Sciatic nerve (tissue), 2 donors: ENCODE results near the gene GSTK1. TPM values are rescaled to one million over a fixed set of nuclear protein-coding genes. Genes with fewer than 3 reads are reported as not detected.
"Not testable (repeated sequence)": the region's sequence is repeated elsewhere in the genome, so short reads cannot be mapped to it uniquely, and the experiment has no call there.

Experiments
- ATAC-seq: fragments of 200-7000 bp; cut with Tn5 transposase; one replicate; pipeline ENCODE4 v1.9.1; 2020; ENCODE audit warnings: mild to moderate bottlenecking, moderate library complexity
- DNase-seq: peaks from one replicate; pipeline ENCODE4 v3.0.0-alpha.2; 2020; ENCODE audit warnings: low spot score
- intact Hi-C: fragments of 100-400 bp; cut with DNase I; formaldehyde crosslinking; loops from one replicate; pipeline ENCODE4 v1.14.2; 2022
- total RNA-seq: library from RNA; stranded (reverse); fragmentation: NEBNext Ultra II Directional; extraction: Animal tissue kit (Norgen Biotek cat#: 25700); gene quantifications from one replicate; pipeline ENCODE4 v1.2.1, GENCODE V29; 2021
- donor health status: DM: no; HTN: no; CAD: no.
- donor health status: DM: no; HTN: no; CAD: no.

GSTK1 gene
- total RNA-seq, 1 donor from 2014 or later, result 155 TPM

DNA sequence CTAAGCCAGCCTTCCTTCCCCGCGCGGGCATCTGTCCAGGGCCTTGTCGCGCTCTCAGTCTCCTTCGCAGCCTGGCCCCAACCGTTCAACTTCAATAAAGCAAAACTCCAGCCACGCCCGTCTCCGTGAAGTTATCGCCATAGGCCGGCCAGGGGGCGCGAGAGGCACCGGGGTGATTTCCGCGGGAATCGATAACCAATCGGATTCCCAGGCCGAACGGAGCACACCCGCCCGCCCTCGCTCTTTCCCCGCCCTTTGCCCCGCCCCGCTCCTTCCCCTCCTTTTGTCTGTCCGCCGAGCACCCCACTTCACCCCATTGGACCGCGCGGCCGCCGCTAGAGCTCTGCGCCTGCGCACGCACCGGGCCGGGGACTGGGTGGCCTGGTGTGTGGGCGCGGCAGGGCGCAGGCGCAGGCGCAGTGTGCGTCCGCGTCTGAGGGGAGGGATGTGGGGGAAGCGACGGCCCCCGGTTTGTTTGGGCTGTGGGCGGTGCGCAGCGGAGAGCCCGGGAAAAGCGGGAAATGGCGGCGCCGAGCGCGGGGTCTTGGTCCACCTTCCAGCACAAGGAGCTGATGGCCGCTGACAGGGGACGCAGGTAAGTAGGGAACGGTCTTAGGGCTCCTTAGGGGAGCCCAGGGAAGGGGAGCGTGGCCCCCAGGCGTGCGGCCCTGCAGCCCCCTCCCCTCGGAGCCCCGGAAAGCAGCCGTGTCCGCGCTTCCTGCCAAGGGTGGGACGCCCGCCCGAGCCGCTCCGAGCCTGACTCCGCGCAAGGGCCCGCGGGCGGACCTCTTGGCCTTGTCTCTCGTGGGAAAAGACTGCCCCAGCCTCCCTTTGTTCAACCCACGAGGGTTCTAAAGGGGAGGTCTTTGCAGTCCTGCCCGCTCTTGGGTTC, 24.9 kb downstream of the GSTK1 start, which contains the start of gene CASP2:
CASP2 (plus strand) TSS at position 417 of the 892 bp plus-strand sequence; CDS start at position 522, 105 bp downstream.
- DNase-seq (peak; percentile 99), ATAC-seq (peak; percentile 98)
- intact Hi-C loops, result no loop called here

DNA sequence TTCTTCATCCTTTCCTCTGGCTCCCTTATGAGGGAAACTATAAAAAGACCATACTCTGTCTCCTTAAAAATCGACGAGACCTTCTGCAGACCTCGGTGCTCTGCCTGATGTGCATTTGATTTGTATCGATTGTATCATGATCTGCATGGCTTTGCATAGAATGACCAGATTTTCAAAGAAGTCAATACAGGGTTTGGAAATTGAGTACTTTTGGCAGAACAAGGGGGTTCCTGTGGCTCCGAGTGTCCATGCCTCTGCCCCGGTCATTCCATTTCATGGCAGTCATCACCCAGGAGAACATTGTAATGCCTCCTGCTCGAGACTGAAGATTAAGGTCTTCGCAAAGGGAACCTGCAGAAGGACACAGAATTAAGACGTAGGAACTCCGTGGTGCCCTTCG, 25.6 kb downstream of the GSTK1 start:
- DNase-seq (no peak), ATAC-seq (no peak)

GRCh38 chr7:143289421-143289820, 26.2 kb downstream of the GSTK1 start:
- intact Hi-C loops, result no loop called here

More for the DNA sequence above, 25.6 kb downstream of the GSTK1 start:
- intact Hi-C loops, result no loop called here

DNA sequence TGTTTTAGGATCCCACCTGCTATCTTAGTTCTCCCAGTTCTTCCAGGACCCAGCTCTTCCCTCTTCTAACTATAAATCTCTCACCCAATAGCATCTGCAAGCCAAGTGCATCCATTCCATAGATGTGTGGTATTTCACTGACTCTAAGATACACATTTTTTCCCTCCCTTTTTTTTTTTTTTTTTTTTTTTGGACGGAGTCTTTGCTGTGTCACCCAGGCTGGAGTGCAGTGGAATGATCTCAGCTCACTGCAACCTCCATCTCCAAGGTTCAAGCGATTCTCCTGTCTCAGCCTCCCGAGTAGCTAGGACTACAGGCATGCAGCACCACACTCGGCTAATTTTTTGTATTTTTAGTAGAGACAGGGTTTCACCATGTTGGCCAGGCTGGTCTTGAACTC, 26.6 kb downstream of the GSTK1 start:
- intact Hi-C loops, DNase-seq, ATAC-seq: not testable (repeated sequence)

More at GRCh38 chr7:143289421-143289820, 26.2 kb downstream of the GSTK1 start:
- no peak for ATAC-seq
- DNase-seq, result no peak

DNA sequence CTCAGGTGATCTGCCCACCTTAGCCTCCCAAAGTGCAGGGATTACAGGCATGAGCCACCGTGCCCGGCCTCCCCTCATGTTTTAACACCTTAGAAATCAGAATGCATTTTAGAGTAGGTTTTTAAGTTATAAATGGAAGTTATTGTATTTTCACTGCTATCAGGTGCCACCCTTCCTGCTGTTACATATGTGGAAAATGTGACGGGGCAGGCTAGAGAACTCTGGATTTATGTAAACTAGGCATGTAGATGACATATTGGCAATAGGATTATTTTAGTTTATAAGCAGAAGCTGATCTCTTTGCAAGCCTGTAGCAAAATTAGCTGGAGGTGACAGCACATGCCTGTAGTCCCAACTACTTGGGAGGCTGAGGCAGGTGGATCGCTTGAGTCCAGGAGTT, 27.1 kb downstream of the GSTK1 start:
- intact Hi-C loops, result no loop called here
- no peak for ATAC-seq
- no peak for DNase-seq

- DNase-seq (no peak), ATAC-seq (no peak)
- intact Hi-C loops, result no loop called here
These were observed 29.6 kb downstream of the GSTK1 start for GRCh38 chr7:143292876-143293275.

DNA sequence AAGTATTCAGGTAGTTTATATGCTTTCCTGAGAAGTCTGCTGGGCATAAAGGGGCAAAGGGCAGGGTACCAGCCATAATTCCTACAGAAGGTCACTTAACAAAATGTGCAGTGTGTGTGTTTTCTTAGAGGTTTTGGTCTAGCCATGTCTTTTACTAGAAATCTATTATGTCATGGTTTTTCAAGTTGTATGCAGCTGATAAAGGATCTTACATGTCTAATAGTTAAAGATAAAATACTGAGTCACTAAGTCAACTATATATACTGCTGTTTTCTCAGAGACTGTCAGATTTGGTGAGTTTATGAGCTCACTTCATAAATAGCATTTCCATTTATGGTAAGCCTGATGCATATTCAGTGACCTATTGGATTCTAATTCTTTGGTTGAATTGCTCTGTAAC, 32.6 kb downstream of the GSTK1 start:
- intact Hi-C loops, result no loop called here
- ATAC-seq (no peak), DNase-seq (no peak)

DNA sequence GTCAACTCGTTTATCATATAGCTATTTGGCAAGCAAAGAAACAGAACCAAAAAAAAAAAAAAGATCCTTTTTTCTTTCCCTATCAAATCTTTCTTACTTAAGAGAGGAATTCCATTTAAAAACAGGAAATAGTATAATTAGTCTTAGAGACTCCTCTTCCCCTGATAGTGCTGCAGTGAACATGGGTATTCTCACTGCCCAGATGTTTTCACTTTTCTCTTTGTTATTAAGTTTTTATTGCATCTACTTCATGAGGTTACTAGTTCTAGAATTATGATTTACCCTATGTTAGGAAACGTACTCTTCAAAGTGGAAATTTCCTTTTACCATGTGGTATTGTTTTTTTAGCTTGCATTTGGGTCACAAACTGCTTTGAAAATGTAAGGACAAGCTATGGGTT, 33.4 kb downstream of the GSTK1 start:
- intact Hi-C loops, result no loop called here
- ATAC-seq, result no peak
- DNase-seq, result no peak

DNA sequence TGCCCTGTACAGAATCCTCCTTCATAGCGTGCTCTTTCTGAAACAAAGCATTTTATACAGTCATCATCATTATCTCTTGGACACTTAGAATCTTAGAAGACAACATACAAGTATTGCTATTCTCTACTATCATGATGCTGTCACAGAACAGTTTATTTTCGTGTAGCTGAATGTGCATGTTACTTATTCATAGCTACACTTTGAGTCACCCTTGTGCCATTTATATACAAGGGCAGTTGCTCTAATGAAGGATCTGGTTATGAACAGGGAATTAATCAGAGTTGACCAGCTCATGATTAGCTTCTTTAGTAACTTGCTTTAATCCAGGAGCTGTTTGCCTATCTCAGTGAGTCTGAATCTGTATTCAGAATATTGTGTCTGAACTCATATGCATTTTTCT, 36.1 kb downstream of the GSTK1 start:
- DNase-seq (no peak), ATAC-seq (no peak)
- intact Hi-C loops, result no loop called here

DNA sequence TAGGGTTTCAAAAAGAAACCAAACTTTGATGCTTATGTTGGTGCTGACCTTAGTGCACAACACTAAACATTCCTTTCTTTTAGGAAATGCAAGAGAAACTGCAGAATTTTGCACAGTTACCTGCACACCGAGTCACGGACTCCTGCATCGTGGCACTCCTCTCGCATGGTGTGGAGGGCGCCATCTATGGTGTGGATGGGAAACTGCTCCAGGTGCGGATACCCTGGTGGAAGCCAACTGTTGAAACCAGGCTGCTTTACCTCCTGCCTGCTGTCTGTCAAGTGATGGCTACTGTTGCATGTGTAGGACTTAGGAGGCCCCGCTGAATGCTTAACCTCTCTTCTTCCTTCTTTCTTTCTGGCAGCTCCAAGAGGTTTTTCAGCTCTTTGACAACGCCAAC, 36.6 kb downstream of the GSTK1 start:
- no peak for DNase-seq
- ATAC-seq, result peak; percentile 48
- intact Hi-C loops, result loop anchor here (10.0 kb wide), 1 partner anchor 55 kb away; no protein-coding TSS in a partner anchor

DNA sequence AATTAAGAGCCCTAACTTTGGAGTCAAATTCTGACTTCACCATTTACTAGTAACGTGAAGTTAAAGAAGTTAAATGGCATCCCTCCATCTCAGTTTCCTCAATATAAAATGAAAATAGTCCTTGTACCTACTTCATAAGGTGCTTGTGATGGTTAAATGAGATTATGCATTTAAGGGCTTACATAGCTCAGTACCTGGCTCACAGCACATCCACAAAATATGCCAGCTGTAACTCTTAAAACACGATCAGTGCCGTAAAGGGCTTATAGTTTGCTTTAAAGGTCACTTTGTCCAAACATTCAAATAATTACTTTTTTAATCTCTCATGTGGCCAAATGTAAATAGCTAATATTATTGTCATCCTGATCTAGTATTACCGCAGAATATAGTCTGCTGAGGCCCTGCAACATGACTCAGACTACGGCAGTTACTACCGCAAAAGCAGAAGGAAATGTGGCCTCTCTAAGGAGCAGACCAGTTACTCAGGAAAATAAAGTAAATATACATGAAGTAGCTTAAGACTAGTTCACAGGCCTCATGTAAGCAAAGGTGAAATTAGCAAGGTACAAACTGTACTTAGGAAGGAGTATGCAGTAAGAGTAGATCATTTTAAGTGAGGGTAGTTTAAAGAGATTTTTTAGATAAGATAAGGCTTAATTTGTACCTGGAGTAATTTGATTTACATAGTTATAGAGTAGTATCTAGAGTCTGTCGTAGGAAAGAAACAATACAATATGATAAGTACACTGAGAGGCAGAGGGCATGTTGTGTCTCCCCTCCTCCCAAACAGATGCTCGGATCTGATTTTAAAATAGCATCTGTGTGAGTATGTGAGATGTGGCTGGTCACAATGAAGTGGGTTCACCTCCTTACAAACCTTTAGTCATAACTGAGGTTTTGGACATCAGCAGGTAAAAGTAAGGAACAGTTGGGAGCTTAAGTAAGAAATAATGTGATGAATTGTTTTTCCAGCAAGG, 38.0 kb downstream of the GSTK1 start:
- peak; percentile 60 for ATAC-seq
- intact Hi-C loops, result loop anchor here (10.0 kb wide), 1 partner anchor 56 kb away; no protein-coding TSS in a partner anchor
- DNase-seq, result no peak

DNA sequence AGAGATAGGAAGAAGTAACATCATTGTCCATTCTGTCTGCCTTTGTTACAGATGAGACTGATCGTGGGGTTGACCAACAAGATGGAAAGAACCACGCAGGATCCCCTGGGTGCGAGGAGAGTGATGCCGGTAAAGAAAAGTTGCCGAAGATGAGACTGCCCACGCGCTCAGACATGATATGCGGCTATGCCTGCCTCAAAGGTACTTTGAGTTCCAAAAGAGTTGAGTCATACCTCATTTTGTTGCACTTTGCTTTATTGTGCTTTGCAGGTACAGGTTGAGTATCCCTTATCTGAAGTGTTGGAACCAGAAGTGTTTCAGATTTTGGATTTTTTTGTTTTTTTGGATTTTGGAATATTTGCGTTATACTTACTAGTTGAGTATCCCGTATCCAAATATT, 40.5 kb downstream of the GSTK1 start:
- no peak for DNase-seq
- ATAC-seq, result no peak
- intact Hi-C loops, result loop anchor here (10.0 kb wide), 1 partner anchor 59 kb away; no protein-coding TSS in a partner anchor

DNA sequence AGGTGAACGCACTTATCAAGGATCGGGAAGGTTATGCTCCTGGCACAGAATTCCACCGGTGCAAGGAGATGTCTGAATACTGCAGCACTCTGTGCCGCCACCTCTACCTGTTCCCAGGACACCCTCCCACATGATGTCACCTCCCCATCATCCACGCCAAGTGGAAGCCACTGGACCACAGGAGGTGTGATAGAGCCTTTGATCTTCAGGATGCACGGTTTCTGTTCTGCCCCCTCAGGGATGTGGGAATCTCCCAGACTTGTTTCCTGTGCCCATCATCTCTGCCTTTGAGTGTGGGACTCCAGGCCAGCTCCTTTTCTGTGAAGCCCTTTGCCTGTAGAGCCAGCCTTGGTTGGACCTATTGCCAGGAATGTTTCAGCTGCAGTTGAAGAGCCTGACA, 41.7 kb downstream of the GSTK1 start:
- intact Hi-C loops, result loop anchor here (10.0 kb wide), 1 partner anchor 60 kb away; no protein-coding TSS in a partner anchor
- DNase-seq, result no peak
- ATAC-seq, result no peak

- ATAC-seq (peak; percentile 81), DNase-seq (peak; percentile 89)
- intact Hi-C loops, result loop anchor here (10.0 kb wide), 1 partner anchor 61 kb away; no protein-coding TSS in a partner anchor
These were observed 42.3 kb downstream of the GSTK1 start for GRCh38 chr7:143305423-143306070.

GRCh38 chr7:143308632-143309031, 45.4 kb downstream of the GSTK1 start:
- DNase-seq (no peak), ATAC-seq (no peak)
- intact Hi-C loops, result loop anchor here (10.0 kb wide), 1 partner anchor 64 kb away; no protein-coding TSS in a partner anchor

DNA sequence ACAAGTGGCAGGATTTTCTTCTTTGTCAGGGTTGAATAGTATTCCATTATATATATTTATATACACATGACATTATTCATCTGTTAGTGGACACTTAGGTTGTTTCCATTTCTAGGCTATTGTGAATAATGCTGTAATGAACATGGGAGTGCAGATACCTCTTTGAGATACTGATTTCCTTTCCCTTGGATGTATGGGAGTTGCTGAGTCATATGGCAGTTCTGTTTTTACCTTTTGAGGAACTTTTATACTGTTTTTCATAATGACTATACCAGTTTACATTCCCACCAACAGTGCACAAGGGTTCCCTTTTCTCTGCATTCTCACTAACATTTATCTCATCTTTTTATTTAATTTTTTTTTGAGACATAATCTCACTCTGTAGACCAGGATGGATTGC, 50.9 kb downstream of the GSTK1 start:
- DNase-seq (no peak), ATAC-seq (no peak)
- intact Hi-C loops, result no loop called here

DNA sequence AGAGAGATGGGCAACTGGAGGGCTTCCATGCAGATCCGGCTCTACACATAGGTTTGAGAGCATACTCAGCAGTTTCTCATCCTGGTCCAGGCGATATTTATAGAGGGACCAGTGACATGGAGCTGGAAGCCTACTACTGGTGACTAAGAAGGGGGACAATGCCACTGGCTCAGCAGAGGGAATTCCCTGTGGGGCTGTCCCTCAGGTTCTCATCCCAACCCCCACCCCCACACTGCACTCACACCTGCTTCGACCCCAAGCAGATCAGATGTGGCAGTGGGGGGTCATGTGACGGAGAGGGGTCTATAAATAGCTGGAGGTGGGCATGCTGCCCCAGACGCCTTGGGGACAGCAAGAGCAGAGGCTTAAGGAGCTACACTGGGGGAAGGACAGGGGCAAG, 52.5 kb downstream of the GSTK1 start, which contains the start of gene CLCN1:
CLCN1 (plus strand) TSS at position 336 of the 400 bp plus-strand sequence. CDS start 102 bp downstream, outside the sequence.
- intact Hi-C loops, result no loop called here
- no peak for ATAC-seq
- DNase-seq, result no peak

DNA sequence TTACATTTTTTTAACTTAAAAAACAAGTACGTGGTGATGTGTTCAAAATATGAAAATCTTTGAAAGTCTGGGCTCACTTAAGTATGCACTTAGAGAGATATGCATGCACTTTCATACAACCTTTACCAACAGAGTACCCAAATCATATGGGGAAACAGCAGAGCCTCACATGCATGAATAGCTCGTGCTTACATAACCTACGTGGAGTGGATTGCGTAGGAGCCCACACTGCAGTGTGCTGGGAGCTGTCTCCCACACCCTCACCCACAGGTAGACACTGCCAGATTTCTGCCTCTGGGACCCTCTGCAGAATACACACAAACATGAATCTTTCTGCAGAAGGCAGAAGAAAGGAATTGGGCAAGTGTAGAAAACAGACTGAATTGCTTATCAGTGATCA, 53.3 kb downstream of the GSTK1 start:
- ATAC-seq, result no peak
- no peak for DNase-seq
- intact Hi-C loops, result no loop called here

DNA sequence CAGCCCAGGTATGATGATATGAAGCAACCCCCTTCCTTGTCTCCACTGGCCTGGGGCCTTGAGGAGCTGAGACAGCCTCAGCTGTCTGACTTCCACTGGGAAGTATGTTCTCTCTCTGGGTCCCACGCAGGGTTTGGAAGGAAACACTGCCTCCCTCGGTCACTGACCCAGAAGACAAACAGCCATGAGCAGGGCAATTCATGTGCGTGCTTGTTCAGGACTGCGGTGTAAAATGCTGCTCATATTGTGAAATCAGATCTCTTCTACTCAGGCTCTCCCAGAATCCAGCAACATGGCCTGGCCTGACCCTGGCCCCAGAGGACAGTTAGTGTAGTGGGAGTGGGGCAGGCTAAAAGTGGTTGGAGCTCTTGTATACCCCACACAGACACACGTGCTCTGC, 55.4 kb downstream of the GSTK1 start:
- no peak for DNase-seq
- intact Hi-C loops, result no loop called here
- ATAC-seq, result peak; percentile 86
